ENCODE data around the gene TLE4. TPM values are rescaled to one million over a fixed set of nuclear protein-coding genes. Genes with fewer than 3 reads are reported as not detected.

Gene TLE4
- polyA plus RNA-seq, 3 donors, result 21.0 to 107 (median 21.7) TPM

GRCh38 chr9:79656169-79656568, 84.4 kb downstream of the TLE4 start:
- H3K4me3 ChIP-seq (replicated peaks in 1 of 3; ENCODE audit: low read depth in 2 of 3, low read length in 3 of 3), result no peak overlapping the region
- DNase-seq, result no peak
- H3K4me2 ChIP-seq (replicated peaks; ENCODE audit: extremely low read depth, low read length, poor library complexity, severe bottlenecking), result no peak overlapping the region
- Mint-ChIP-seq H3K27me3 (ENCODE audit: low read depth in 3 of 3) (no peaks in the 10 kb centered on the region), H3K27ac (peak overlapping the region in 1 of 7 donors; percentile 5), H3K36me3 (peaks cover 66 to 74% of the 10 kb centered on the region in 2 donors), H3K9me3 (no peaks in the 10 kb centered on the region), H3K4me1 (peaks cover 9% of the 10 kb centered on the region), H3K4me3 (no peak overlapping the region)
- no peak overlapping the region for H3K9ac ChIP-seq (ENCODE audit: insufficient read depth, low read length, poor library complexity, severe bottlenecking)
- peaks cover 59 to 83% of the 10 kb centered on the region in 2 donors for H3K36me3 ChIP-seq (replicated peaks in 1 of 2; ENCODE audit: control insufficient read depth in 1 of 2, insufficient read depth in 2 of 2, low read length in 2 of 2)
- H2AFZ ChIP-seq (ENCODE audit: insufficient read depth, low read depth, low read length, poor library complexity, severe bottlenecking), result no peak overlapping the region
- WGBS (ENCODE audit: insufficient coverage), result 100% methylated on average over 2 of the region's 5 CpGs
- H3K9me3 ChIP-seq (replicated peaks in 1 of 2; ENCODE audit: control insufficient read depth in 1 of 2, insufficient read depth in 1 of 2, low read length in 2 of 2), result no peaks in the 10 kb centered on the region
- TF ChIP-seq CTCF (IDR thresholded peaks at IDR 0.05), result no peak
- peaks cover 59% of the 10 kb centered on the region for H4K20me1 ChIP-seq (ENCODE audit: insufficient read depth, low read length)
- peaks cover 34% of the 10 kb centered on the region for H3K79me2 ChIP-seq (ENCODE audit: insufficient read depth, low read length)
- intact Hi-C loops (cut with micrococcal nuclease), result no loop called here
- H3K27me3 ChIP-seq (ENCODE audit: control insufficient read depth in 2 of 2, insufficient read depth in 2 of 2, low read length in 2 of 2), result no peaks in the 10 kb centered on the region
- no peak overlapping the region for H3K27ac ChIP-seq (ENCODE audit: low read depth in 1 of 2, low read length in 2 of 2)
- H3K4me1 ChIP-seq (ENCODE audit: control insufficient read depth in 1 of 2, insufficient read depth in 2 of 2, low read length in 2 of 2), result peaks cover 6 to 12% of the 10 kb centered on the region in 2 donors

GRCh38 chr9:79657891-79658290, 86.1 kb downstream of the TLE4 start:
- no peak overlapping the region for H3K27ac Mint-ChIP-seq

More at GRCh38 chr9:79657891-79658290, 86.1 kb downstream of the TLE4 start:
- H3K27ac ChIP-seq (ENCODE audit: low read depth in 1 of 2, low read length in 2 of 2), result no peak overlapping the region
- H3K4me3 Mint-ChIP-seq, result no peak overlapping the region
- no peak overlapping the region for H3K4me3 ChIP-seq (replicated peaks in 1 of 3; ENCODE audit: low read depth in 2 of 3, low read length in 3 of 3)
- DNase-seq, result no peak
- TF ChIP-seq CTCF (IDR thresholded peaks at IDR 0.05), result no peak
- no peak overlapping the region for H2AFZ ChIP-seq (ENCODE audit: insufficient read depth, low read depth, low read length, poor library complexity, severe bottlenecking)
- no CpG with 5 or more reads among the region's 2 CpGs for WGBS (ENCODE audit: insufficient coverage)
- no peaks in the 10 kb centered on the region for H3K9me3 Mint-ChIP-seq
- H3K36me3 ChIP-seq (replicated peaks in 1 of 2; ENCODE audit: control insufficient read depth in 1 of 2, insufficient read depth in 2 of 2, low read length in 2 of 2), result peaks cover 57 to 76% of the 10 kb centered on the region in 2 donors
- no peaks in the 10 kb centered on the region for H3K27me3 ChIP-seq (ENCODE audit: control insufficient read depth in 2 of 2, insufficient read depth in 2 of 2, low read length in 2 of 2)
- no peaks in the 10 kb centered on the region for H3K4me1 ChIP-seq (ENCODE audit: control insufficient read depth in 1 of 2, insufficient read depth in 2 of 2, low read length in 2 of 2)
- peaks cover 66 to 69% of the 10 kb centered on the region in 2 donors for H3K36me3 Mint-ChIP-seq
- peaks cover 71% of the 10 kb centered on the region for H4K20me1 ChIP-seq (ENCODE audit: insufficient read depth, low read length)
- intact Hi-C loops (cut with micrococcal nuclease), result no loop called here
- H3K79me2 ChIP-seq (ENCODE audit: insufficient read depth, low read length), result peaks cover 37% of the 10 kb centered on the region
- peaks cover 13% of the 10 kb centered on the region for H3K4me1 Mint-ChIP-seq
- H3K27me3 Mint-ChIP-seq (ENCODE audit: low read depth in 3 of 3), result no peaks in the 10 kb centered on the region
- no peaks in the 10 kb centered on the region for H3K9me3 ChIP-seq (replicated peaks in 1 of 2; ENCODE audit: control insufficient read depth in 1 of 2, insufficient read depth in 1 of 2, low read length in 2 of 2)
- H3K9ac ChIP-seq (ENCODE audit: insufficient read depth, low read length, poor library complexity, severe bottlenecking), result no peak overlapping the region
- no peak overlapping the region for H3K4me2 ChIP-seq (replicated peaks; ENCODE audit: extremely low read depth, low read length, poor library complexity, severe bottlenecking)

All from CD14-positive monocyte (primary cell).